WTC11 (cell line): ENCODE data around the gene TPST2. TPM values are rescaled to one million over a fixed set of nuclear protein-coding genes. Genes with fewer than 3 reads are reported as not detected.

Source experiments
- ATAC-seq: fragments of 200-7000 bp; cut with Tn5 transposase; 2 replicates; pipeline ENCODE4 v1.10.0; 2021; ENCODE audit warnings: mild to moderate bottlenecking, moderate library complexity
- CTCF ChIA-PET: fragments of 300-600 bp; sonication (Branson Sonifier 250); formaldehyde crosslinking; loops from one replicate; lab custom pipeline; 2021; ENCODE audit warnings: antibody characterized with exemption; lab: Charles Lee
- POLR2A ChIA-PET: fragments of 350-600 bp; sonication (Branson Sonifier 250); formaldehyde crosslinking; loops from one replicate; lab custom pipeline; 2021; ENCODE audit warnings: antibody characterized with exemption; lab: Charles Lee
- DNase-seq: peaks from one replicate; pipeline ENCODE4 v3.0.0; 2021; ENCODE audit warnings: low spot score
- H3K27ac Mint-ChIP-seq: 2 replicates; pipeline ENCODE4 v1.8.0; 2021; ENCODE audit warnings: mixed read lengths
- H3K27me3 Mint-ChIP-seq: 2 replicates; pipeline ENCODE4 v1.8.0; 2021; ENCODE audit warnings: low read depth, mild to moderate bottlenecking, moderate library complexity, mixed read lengths
- H3K36me3 Mint-ChIP-seq: 2 replicates; pipeline ENCODE4 v1.8.0; 2021; ENCODE audit warnings: mixed read lengths
- H3K4me1 Mint-ChIP-seq: 2 replicates; pipeline ENCODE4 v1.8.0; 2022; ENCODE audit warnings: mixed read lengths
- H3K4me3 Mint-ChIP-seq: 2 replicates; pipeline ENCODE4 v1.8.0; 2021; ENCODE audit warnings: mild to moderate bottlenecking, moderate library complexity, mixed read lengths
- H3K9me3 Mint-ChIP-seq: 2 replicates; pipeline ENCODE4 v1.8.0; 2021; ENCODE audit warnings: mixed read lengths
- AFF4 ChIP-seq: sonication (generic); formaldehyde crosslinking; IDR thresholded peaks from 2 replicates; pipeline ENCODE4 v1.8.1; 2023; ENCODE audit warnings: mild to moderate bottlenecking, missing genetic modification reagents, borderline replicate concordance
- ATF3 ChIP-seq: sonication (generic); formaldehyde crosslinking; conservative IDR thresholded peaks from 2 replicates; pipeline ENCODE4 v1.8.1; 2022; ENCODE audit warnings: mild to moderate bottlenecking, missing genetic modification reagents
- ATF6 ChIP-seq: sonication (generic); formaldehyde crosslinking; IDR thresholded peaks from 2 replicates; pipeline ENCODE4 v1.8.1; 2023; ENCODE audit warnings: mild to moderate bottlenecking, missing genetic modification reagents
- CBFB ChIP-seq: sonication (generic); formaldehyde crosslinking; IDR thresholded peaks from 2 replicates; pipeline ENCODE4 v1.8.1; 2022; ENCODE audit warnings: mild to moderate bottlenecking, low read depth, missing genetic modification reagents
- CDX4 ChIP-seq: fragments of 250-450 bp; sonication (Bioruptor Pico); IDR thresholded peaks from 2 replicates; pipeline ENCODE4 v1.9.0; 2021; ENCODE audit warnings: moderate library complexity, mild to moderate bottlenecking, inconsistent platforms, borderline replicate concordance
- CREB1 ChIP-seq: sonication (generic); formaldehyde crosslinking; IDR thresholded peaks from 2 replicates; pipeline ENCODE4 v1.8.0; 2023; ENCODE audit warnings: mild to moderate bottlenecking, missing genetic modification reagents
- E2F1 ChIP-seq: sonication (generic); formaldehyde crosslinking; IDR thresholded peaks from 2 replicates; pipeline ENCODE4 v1.8.0; 2022; ENCODE audit warnings: mild to moderate bottlenecking, missing genetic modification reagents
- ELF4 ChIP-seq: sonication (generic); formaldehyde crosslinking; IDR thresholded peaks from 2 replicates; pipeline ENCODE4 v1.8.1; 2022; ENCODE audit warnings: low read depth, mild to moderate bottlenecking, moderate library complexity, missing genetic modification reagents
- GTF2I ChIP-seq: fragments of 250-450 bp; sonication (Bioruptor Pico); conservative IDR thresholded peaks from 2 replicates; pipeline ENCODE4 v1.4.0; 2021; ENCODE audit warnings: mild to moderate bottlenecking
- HMGXB4 ChIP-seq: sonication (generic); formaldehyde crosslinking; IDR thresholded peaks from 2 replicates; pipeline ENCODE4 v1.8.1; 2023; ENCODE audit warnings: mild to moderate bottlenecking, moderate library complexity, missing genetic modification reagents
- JUN ChIP-seq: sonication (generic); formaldehyde crosslinking; IDR thresholded peaks from 2 replicates; pipeline ENCODE4 v1.8.0; 2023; ENCODE audit warnings: mild to moderate bottlenecking, missing genetic modification reagents
- MAX ChIP-seq: sonication (generic); formaldehyde crosslinking; IDR thresholded peaks from 2 replicates; pipeline ENCODE4 v1.8.0; 2022; ENCODE audit warnings: mild to moderate bottlenecking, missing genetic modification reagents
- NFE2L1 ChIP-seq: sonication (generic); formaldehyde crosslinking; IDR thresholded peaks from 2 replicates; pipeline ENCODE4 v1.8.1; 2023; ENCODE audit warnings: missing genetic modification reagents
- NR3C1 ChIP-seq: sonication (generic); formaldehyde crosslinking; conservative IDR thresholded peaks from 2 replicates; pipeline ENCODE4 v1.8.1; 2023; ENCODE audit warnings: low read depth, mild to moderate bottlenecking, missing genetic modification reagents
- RORB ChIP-seq: fragments of 250-450 bp; sonication (Bioruptor Pico); IDR thresholded peaks from 2 replicates; pipeline ENCODE4 v1.9.0; 2021; ENCODE audit warnings: mild to moderate bottlenecking
- TEAD4 ChIP-seq: sonication (generic); formaldehyde crosslinking; IDR thresholded peaks from 2 replicates; pipeline ENCODE4 v1.8.0; 2022; ENCODE audit warnings: mild to moderate bottlenecking, missing genetic modification reagents
- USF1 ChIP-seq: sonication (generic); formaldehyde crosslinking; IDR thresholded peaks from 2 replicates; pipeline ENCODE4 v1.8.0; 2022; ENCODE audit warnings: mild to moderate bottlenecking, missing genetic modification reagents
- ZBTB21 ChIP-seq: sonication (generic); formaldehyde crosslinking; IDR thresholded peaks from 2 replicates; pipeline ENCODE4 v1.8.1; 2023; ENCODE audit warnings: mild to moderate bottlenecking, missing genetic modification reagents, borderline replicate concordance
- ZNF121 ChIP-seq: sonication (generic); formaldehyde crosslinking; IDR thresholded peaks from 2 replicates; pipeline ENCODE4 v1.8.0; 2023; ENCODE audit warnings: missing genetic modification reagents
- ZNF263 ChIP-seq: sonication (generic); formaldehyde crosslinking; IDR thresholded peaks from 2 replicates; pipeline ENCODE4 v1.8.1; 2022; ENCODE audit warnings: low read depth, mild to moderate bottlenecking, moderate library complexity, missing genetic modification reagents
- total RNA-seq: library from RNA; stranded (reverse); gene quantifications from 3 replicates; pipeline ENCODE4 v1.2.3, GENCODE V29; 2021

Gene TPST2
- total RNA-seq, 1 experiment from 2014 or later: 84.2 TPM

- no peak for TF ChIP-seq NFE2L1 (CRISPR knock-in tag)
- no peak for TF ChIP-seq MAX (CRISPR knock-in tag)
- no peak for TF ChIP-seq USF1 (CRISPR knock-in tag)
- no peak for TF ChIP-seq JUN
- TF ChIP-seq GTF2I (CRISPR knock-in tag): no peak
- TF ChIP-seq, all 79 proteins: peak for 0
These were observed 67.9 kb downstream of the TPST2 start (continued) for GRCh38 chr22:26522012-26522411.

GRCh38 chr22:26517429-26517828, 72.5 kb downstream of the TPST2 start:
- DNase-seq (no peak), ATAC-seq (no peak)
- ChIA-PET POLR2A (interaction anchor here (0.7 kb wide), 1 partner anchor 1683 kb away, joined by 7 read pairs; no protein-coding TSS in a partner anchor), CTCF (no interaction called here)
- Mint-ChIP-seq H3K4me1 (peaks cover 9% of the 10 kb centered on the region), H3K4me3 (no peak overlapping the region), H3K9me3 (no peaks in the 10 kb centered on the region), H3K36me3 (no peaks in the 10 kb centered on the region), H3K27me3 (no peaks in the 10 kb centered on the region), H3K27ac (no peak overlapping the region)
- TF ChIP-seq RORB (CRISPR knock-in tag): no peak
- no peak for TF ChIP-seq ZNF263 (CRISPR knock-in tag)
- TF ChIP-seq CBFB: no peak
- no peak for TF ChIP-seq CREB1 (CRISPR knock-in tag)
- TF ChIP-seq ZNF121 (CRISPR knock-in tag): no peak
- no peak for TF ChIP-seq NR3C1

- no peaks in the 10 kb centered on the region for H3K27me3 Mint-ChIP-seq
- H3K27ac Mint-ChIP-seq: no peak overlapping the region
- H3K36me3 Mint-ChIP-seq: no peaks in the 10 kb centered on the region
- H3K4me1 Mint-ChIP-seq: peaks cover 17% of the 10 kb centered on the region
- H3K9me3 Mint-ChIP-seq: no peaks in the 10 kb centered on the region
- CTCF ChIA-PET: no interaction called here
- DNase-seq: no peak
- no peak overlapping the region for H3K4me3 Mint-ChIP-seq
- TF ChIP-seq NR3C1 (no peak), ZBTB21 (CRISPR knock-in tag) (no peak), ATF6 (CRISPR knock-in tag) (no peak), CDX4 (CRISPR knock-in tag) (no peak), TEAD4 (no peak), NFE2L1 (CRISPR knock-in tag) (no peak), RORB (CRISPR knock-in tag) (no peak), AFF4 (no peak), E2F1 (CRISPR knock-in tag) (no peak), HMGXB4 (CRISPR knock-in tag) (no peak), ATF3 (CRISPR knock-in tag) (no peak), ELF4 (no peak)
- no peak for ATAC-seq
- POLR2A ChIA-PET: no interaction called here
These were observed 73.4 kb downstream of the TPST2 start for GRCh38 chr22:26516503-26516902.
